ENCODE results near the gene CSTPP1. TPM values are rescaled to one million over a fixed set of nuclear protein-coding genes. Genes with fewer than 3 reads are reported as not detected.

Gene CSTPP1
- total RNA-seq, 4 donors from 2014 or later, result 13.3 to 26.4 (median 19.1) TPM

GRCh38 chr11:47156951-47157350 lies 220.4 kb downstream of the CSTPP1 start:
- 89% methylated on average over 16 of the region's 20 CpGs for WGBS
- no peaks in the 10 kb centered on the region for H3K27me3 ChIP-seq
- H3K36me3 ChIP-seq, result peaks cover 0 to 55% (median 16%) of the 10 kb centered on the region in 4 donors
- TF ChIP-seq EP300 (IDR thresholded peaks at IDR 0.05) (no peak), POLR2A (IDR thresholded peaks at IDR 0.05; ENCODE audit: low read depth) (no peak), POLR2AphosphoS5 (IDR thresholded peaks at IDR 0.05) (no peak), CTCF (IDR thresholded peaks at IDR 0.05) (no peak)
- intact Hi-C loops (cut with DNase I), result no loop called here
- no peak overlapping the region for H3K27ac ChIP-seq (replicated peaks in 1 of 4)
- no peaks in the 10 kb centered on the region for H3K9me3 ChIP-seq
- H3K4me1 ChIP-seq, result peaks cover 9 to 26% (median 25%) of the 10 kb centered on the region in 4 donors
- no peak overlapping the region for H3K4me3 ChIP-seq
- no peak for DNase-seq (ENCODE audit: extremely low spot score)

DNA sequence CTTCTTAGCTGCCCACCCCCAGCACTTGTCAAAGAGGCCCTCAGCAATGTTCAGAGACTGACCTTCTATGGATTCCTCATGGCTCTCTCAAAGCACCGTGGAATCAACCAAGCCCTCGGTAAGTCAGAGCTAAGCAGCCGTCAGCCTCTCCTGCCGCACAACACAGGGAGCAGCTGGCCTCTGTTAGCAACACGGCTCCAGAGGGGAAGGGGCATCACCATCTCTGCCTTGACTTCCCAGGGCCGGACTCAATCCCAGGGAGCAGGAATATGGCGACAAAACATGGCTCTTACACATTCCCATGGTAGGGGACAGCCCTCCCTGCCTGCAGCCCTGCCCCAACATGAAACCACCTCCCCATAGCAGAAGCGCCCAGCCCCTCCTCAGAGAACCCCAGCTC lies 221.2 kb downstream of the CSTPP1 start:
- peaks cover 12 to 32% (median 27%) of the 10 kb centered on the region in 4 donors for H3K4me1 ChIP-seq
- no peaks in the 10 kb centered on the region for H3K27me3 ChIP-seq
- TF ChIP-seq CTCF (IDR thresholded peaks at IDR 0.05) (no peak), POLR2AphosphoS5 (IDR thresholded peaks at IDR 0.05) (no peak), EP300 (IDR thresholded peaks at IDR 0.05) (no peak), POLR2A (IDR thresholded peaks at IDR 0.05; ENCODE audit: low read depth) (no peak)
- H3K27ac ChIP-seq (replicated peaks in 1 of 4), result no peak overlapping the region
- WGBS, result 88% methylated on average over 1 of the region's 8 CpGs
- intact Hi-C loops (cut with DNase I), result no loop called here
- DNase-seq (ENCODE audit: extremely low spot score), result no peak
- H3K9me3 ChIP-seq, result no peaks in the 10 kb centered on the region
- no peak overlapping the region for H3K4me3 ChIP-seq
- H3K36me3 ChIP-seq, result peaks cover 0 to 61% (median 21%) of the 10 kb centered on the region in 4 donors

DNA sequence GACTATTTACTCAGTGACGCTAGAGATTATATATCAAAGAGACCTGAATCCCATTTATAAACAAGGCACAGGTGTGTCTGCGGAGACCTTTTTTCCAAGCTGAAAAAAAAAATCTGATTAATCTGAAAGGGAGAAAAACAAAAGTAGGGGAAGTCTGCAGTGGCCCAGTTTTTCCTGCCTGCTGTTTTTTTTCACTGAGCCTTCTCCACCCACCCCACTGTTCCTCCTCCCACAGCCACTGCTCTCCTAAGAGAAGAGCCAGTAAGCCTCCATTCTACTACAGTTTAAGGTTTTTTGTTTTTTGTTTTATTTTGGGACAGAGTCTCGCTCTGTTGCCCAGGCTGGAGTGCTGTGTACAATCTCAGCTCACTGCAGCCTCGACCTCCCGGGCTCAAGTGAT lies 221.7 kb downstream of the CSTPP1 start:
- no peak overlapping the region for H3K27ac ChIP-seq (replicated peaks in 1 of 4)
- peaks cover 12 to 29% (median 26%) of the 10 kb centered on the region in 4 donors for H3K4me1 ChIP-seq
- no peak for DNase-seq (ENCODE audit: extremely low spot score)
- H3K36me3 ChIP-seq, result peaks cover 0 to 62% (median 22%) of the 10 kb centered on the region in 4 donors
- H3K9me3 ChIP-seq, result no peaks in the 10 kb centered on the region
- intact Hi-C loops (cut with DNase I), result no loop called here
- H3K27me3 ChIP-seq, result no peaks in the 10 kb centered on the region
- TF ChIP-seq CTCF (IDR thresholded peaks at IDR 0.05) (no peak), POLR2AphosphoS5 (IDR thresholded peaks at IDR 0.05) (no peak), EP300 (IDR thresholded peaks at IDR 0.05) (no peak), POLR2A (IDR thresholded peaks at IDR 0.05; ENCODE audit: low read depth) (no peak)
- 68% methylated on average over 5 of the region's 5 CpGs for WGBS
- H3K4me3 ChIP-seq, result no peak overlapping the region

GRCh38 chr11:47160753-47161133 lies 224.2 kb downstream of the CSTPP1 start:
- TF ChIP-seq POLR2A (IDR thresholded peaks at IDR 0.05; ENCODE audit: low read depth), result no peak
- TF ChIP-seq EP300 (IDR thresholded peaks at IDR 0.05), result no peak
- TF ChIP-seq CTCF (IDR thresholded peaks at IDR 0.05), result no peak
- TF ChIP-seq POLR2AphosphoS5 (IDR thresholded peaks at IDR 0.05), result no peak
- H3K27me3 ChIP-seq, result no peaks in the 10 kb centered on the region
- no peak overlapping the region for H3K4me3 ChIP-seq
- H3K4me1 ChIP-seq, result peaks cover 12 to 26% (median 23%) of the 10 kb centered on the region in 4 donors
- DNase-seq (ENCODE audit: extremely low spot score), result no peak
- intact Hi-C loops (cut with DNase I), result no loop called here
- peaks cover 23 to 73% (median 45%) of the 10 kb centered on the region in 4 donors for H3K36me3 ChIP-seq
- 90% methylated on average over 2 of the region's 5 CpGs for WGBS
- H3K9me3 ChIP-seq, result no peaks in the 10 kb centered on the region
- H3K27ac ChIP-seq (replicated peaks in 1 of 4), result no peak overlapping the region

Measured in esophagus muscularis mucosa (tissue), 4 donors.